Kasumi-1 (cell line): ENCODE data around the gene LST1.
"Not testable (repeated sequence)": the region's sequence is repeated elsewhere in the genome, so short reads cannot be mapped to it uniquely, and the experiment has no call there.

Experiments used
- DNase-seq, 2 experiments: peaks; one replicate each; lab custom pipeline; 2025; lab: John Stamatoyannopoulos, UW

The LST1 gene

DNA sequence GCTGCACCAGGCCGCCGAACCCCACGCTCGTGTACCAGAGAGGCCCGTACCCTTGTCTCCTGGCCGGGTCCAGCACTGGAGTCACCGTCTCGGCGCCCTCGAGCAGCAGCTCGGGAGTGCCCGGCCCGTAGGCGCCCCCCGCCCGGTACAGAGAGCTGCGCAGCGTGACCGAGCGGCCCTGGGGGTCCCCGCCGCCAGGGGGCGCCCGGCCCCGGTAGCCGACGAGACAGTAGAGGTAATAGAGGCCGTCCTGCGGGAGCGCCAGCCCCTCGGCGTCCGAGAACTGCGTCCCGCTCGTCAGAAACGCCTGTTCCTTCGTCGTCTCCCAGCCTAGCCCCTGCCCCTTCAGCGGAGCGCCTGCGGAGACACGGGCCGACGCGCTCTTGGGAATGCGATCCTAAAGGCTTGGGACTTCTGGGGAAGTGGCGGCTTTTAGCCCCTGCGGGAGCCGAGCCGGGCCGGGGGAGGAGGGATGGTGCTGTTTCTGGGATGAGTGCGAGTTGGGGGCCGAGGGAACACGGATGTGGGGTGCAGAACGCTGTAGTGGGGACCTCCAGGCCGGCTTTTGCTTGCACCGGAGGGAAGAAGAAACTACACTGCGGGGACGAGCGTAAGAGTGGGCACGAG lies 5.2 kb upstream of the LST1 start:
- DNase-seq: peak; percentile 77 to 79

- no peak for DNase-seq
Measured at GRCh38 chr6:31581434-31582229, 4.4 kb upstream of the LST1 start.

DNA sequence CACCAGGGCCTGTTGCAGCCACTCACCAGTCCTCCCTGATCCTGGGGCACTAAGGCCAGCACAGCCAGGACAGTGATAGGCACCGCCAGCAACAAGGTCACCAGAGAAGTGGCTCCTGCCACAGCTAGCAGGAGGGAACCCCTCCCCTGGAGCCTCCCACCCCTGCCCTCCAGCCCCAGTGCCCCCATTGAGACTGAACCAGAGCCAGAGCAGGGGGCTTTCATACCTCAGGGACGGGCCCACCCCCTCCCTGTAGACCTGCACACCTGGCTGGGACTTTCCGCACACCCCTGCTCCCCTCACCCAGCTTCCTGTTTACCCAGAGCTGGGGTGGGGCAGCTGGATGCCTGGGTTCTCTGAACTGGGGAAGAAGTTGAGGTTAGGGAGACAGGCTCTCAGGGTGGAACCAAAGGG lies 3.8 kb upstream of the LST1 start, which contains the start of gene LTB:
Gene LTB (minus strand): TSS at position 195 of the 414 bp plus-strand sequence. CDS start 7 bp downstream, at position 188.
- no peak for DNase-seq

GRCh38 chr6:31585491-31585890 lies 586 bp upstream of the LST1 start:
- DNase-seq: peak; percentile 60 to 63

- DNase-seq: peak; percentile 94 to 96
Measured at GRCh38 chr6:31586599-31587281, 663 bp downstream of the LST1 start.

DNA sequence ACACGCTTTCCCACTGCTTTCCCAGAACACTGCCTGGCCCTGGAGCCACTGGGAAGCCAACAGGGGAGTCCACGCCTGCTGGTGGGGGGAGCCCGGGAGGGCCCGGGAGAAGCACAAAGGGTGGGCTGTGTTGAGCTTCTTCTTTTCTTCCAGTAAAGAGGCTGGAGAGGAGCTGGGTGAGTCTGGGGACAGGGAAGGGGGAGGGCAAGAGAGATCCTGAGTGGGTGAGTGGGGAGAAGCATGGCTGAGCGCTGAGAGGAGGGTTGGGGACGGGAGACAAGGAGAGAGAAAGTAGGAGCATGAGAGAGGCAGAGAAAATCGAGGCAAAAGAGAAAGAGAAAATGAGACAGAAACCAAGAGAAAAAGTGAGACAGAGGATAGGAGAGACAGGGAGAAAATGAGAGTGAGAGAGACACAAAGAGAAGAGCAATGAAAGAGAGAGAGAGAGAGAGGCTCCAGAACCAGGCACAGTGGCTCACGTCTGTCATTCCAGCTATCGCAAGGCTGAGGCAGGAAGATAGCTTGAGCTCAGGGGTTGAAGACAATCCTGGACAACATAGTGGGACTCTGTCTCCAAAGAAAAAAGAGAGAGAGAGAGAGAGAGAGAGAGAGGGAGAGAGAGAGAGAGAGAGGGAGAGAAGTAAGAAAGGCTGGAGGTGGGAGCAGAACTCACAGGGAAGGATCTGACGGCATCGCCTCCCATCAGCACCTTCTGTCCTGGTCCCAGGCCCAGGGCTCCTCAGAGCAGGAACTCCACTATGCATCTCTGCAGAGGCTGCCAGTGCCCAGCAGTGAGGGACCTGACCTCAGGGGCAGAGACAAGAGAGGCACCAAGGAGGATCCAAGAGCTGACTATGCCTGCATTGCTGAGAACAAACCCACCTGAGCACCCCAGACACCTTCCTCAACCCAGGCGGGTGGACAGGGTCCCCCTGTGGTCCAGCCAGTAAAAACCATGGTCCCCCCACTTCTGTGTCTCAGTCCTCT lies 2.0 kb downstream of the LST1 start:
- no peak for DNase-seq

DNA sequence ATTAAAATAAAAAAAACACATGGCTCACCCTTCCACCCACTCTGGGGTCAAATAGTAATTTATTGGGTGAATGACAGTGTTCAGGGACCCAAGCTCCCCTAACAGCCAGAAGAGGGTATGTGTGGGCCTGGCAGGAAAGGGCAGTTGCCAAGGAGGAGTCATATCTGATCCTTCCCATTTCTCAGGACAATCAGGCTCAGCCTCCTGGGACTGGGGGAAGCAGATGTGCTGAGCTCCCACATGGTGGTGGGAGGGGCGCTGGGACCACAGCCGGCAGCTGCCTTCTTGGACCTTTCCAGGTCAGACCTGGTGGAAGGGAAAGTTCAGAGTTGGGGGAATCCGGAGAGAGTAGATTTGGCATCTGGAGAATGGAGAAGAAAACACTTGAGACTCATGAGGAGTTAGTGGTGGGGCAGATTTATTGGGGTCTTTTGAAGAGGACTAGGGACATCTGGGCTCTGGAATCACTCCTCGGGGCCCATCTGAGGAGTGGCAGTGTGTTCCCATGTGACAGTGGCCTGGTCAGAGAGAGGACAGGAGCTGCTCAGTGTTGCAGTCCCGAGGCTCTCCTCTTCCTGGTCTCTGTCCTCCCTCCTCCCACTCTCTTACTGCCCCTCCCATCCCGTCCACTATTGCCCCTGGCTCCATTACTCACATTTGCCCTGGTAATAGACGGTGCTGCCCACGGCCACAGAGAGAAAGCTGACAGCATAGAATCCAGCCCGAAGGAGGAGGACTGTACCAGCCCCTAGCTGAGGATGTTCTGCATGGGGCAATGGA lies 3.0 kb downstream of the LST1 start:
- no peak for DNase-seq

- DNase-seq: not testable (repeated sequence)
Measured at GRCh38 chr6:31590691-31591090, 4.6 kb downstream of the LST1 start.

- no peak for DNase-seq
Measured at GRCh38 chr6:31592396-31592771, 6.3 kb downstream of the LST1 start.

DNA sequence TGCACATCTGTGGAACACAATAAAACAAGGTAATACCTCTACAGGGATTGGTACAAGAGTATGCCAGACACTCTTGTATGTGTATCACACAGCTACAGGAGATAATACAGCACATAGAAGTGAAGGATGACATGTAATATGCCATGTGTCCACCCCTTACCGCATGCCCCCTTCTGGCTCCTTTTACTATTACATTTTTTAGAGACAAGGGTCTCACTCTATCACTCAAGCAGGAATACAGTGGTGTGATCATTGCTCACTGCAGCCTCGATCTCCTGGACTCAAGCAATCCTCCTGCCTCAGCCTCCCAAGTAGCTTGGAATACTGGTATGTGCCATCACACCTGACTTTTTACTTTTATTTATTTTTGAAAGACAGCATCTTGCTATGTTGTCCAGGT lies 10.9 kb downstream of the LST1 start:
- peak; percentile 76 to 89 for DNase-seq

DNA sequence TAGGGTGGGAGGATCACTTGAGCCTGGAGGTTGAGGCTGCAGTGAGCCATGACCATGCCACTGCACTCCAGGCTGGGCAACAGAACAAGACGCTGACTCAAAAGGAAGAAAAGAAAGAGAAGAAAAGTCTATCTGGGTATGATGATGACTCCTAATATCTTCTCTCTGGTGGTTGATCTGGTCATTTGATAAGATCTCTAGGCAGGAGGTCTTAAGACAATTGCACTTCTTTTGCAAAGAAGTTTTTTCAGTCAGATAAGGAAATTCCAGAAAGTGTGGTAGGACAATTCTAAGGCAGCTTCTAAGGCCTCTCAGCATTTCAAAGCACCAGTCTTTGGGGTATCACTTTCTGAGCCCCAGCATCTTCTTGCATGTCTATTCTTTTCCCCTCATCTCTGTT lies 21.2 kb downstream of the LST1 start:
- DNase-seq: no peak

- DNase-seq: no peak
Measured at GRCh38 chr6:31609519-31610406, 23.7 kb downstream of the LST1 start.

- no peak for DNase-seq
Measured at GRCh38 chr6:31610968-31611367, 24.9 kb downstream of the LST1 start.

GRCh38 chr6:31614075-31614619 lies 28.1 kb downstream of the LST1 start:
- DNase-seq: peak in 1 of 2 experiments; percentile 33

GRCh38 chr6:31614684-31615578 lies 28.9 kb downstream of the LST1 start, which contains the start of gene AIF1:
Gene AIF1, plus strand, starts transcription at chr6:31615234. Its CDS starts 96 bp downstream, at chr6:31615330.
- DNase-seq: peak; percentile 73 to 82

GRCh38 chr6:31615748-31616147 lies 29.7 kb downstream of the LST1 start:
- peak; percentile 97 to 98 for DNase-seq

DNA sequence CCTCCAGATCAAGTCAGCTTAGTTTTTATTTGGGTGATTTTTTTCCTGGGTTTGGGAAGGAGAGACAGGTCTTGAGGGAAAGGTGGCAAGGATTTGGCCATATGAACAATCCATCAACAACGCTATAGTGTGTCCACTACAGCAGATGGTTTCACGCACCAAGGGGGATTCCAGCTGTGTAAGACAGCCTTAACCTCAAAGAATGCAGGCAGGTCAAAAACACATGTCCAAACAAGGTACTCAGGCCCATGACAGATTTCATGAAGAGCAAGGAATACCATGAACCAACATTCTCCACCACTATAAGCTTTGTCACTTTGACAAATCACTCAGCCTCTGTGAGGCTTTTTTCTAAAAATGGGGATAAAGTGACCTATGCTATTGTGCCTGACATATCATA lies 30.9 kb downstream of the LST1 start:
- no peak for DNase-seq
